HepG2 (cell line): Measurements from ENCODE around the gene TRMT1. TPM values are rescaled to one million over a fixed set of nuclear protein-coding genes. Genes with fewer than 3 reads are reported as not detected.

Experiments
- AGO1 ChIP-seq: fragments of 200-400 bp; formaldehyde crosslinking; IDR thresholded peaks from 2 replicates; pipeline ENCODE4 v1.6.1; 2017; ENCODE audit warnings: mild to moderate bottlenecking, low read depth, low read length, moderate library complexity; ENCODE audit not compliant: poor library complexity, severe bottlenecking
- AGO2 ChIP-seq: fragments of 200-400 bp; formaldehyde crosslinking; optimal IDR thresholded peaks from 2 replicates; pipeline ENCODE3; 2017; ENCODE audit warnings: mild to moderate bottlenecking, low read depth, low read length, moderate library complexity
- CHCHD3 ChIP-seq: sonication (generic); formaldehyde crosslinking; IDR thresholded peaks from 2 replicates; pipeline ENCODE4 v1.8.0; 2022; ENCODE audit warnings: mild to moderate bottlenecking, missing genetic modification reagents, moderate library complexity
- ERF ChIP-seq: IDR thresholded peaks from 2 replicates; pipeline ENCODE4 v1.6.1; 2018; ENCODE audit warnings: missing biosample characterization, missing genetic modification reagents
- HNRNPL ChIP-seq: fragments of 200-400 bp; formaldehyde crosslinking; IDR thresholded peaks from 2 replicates; pipeline ENCODE4 v1.6.1; 2017; ENCODE audit warnings: mild to moderate bottlenecking, low read depth, low read length
- MEIS2 ChIP-seq: sonication (generic); formaldehyde crosslinking; IDR thresholded peaks from 2 replicates; pipeline ENCODE4 v1.9.0; 2021; ENCODE audit warnings: mild to moderate bottlenecking, missing genetic modification reagents
- MYPOP ChIP-seq: sonication (generic); formaldehyde crosslinking; IDR thresholded peaks from 2 replicates; pipeline ENCODE4 v1.8.1; 2023; ENCODE audit warnings: mild to moderate bottlenecking, moderate library complexity, missing genetic modification reagents
- PRDM15 ChIP-seq: sonication (generic); formaldehyde crosslinking; IDR thresholded peaks from 2 replicates; pipeline ENCODE4 v1.4.0; 2020; ENCODE audit warnings: missing genetic modification reagents
- PREB ChIP-seq: sonication (generic); formaldehyde crosslinking; IDR thresholded peaks from 2 replicates; pipeline ENCODE4 v1.4.0; 2020; ENCODE audit warnings: missing genetic modification reagents
- RFXAP ChIP-seq: sonication (generic); formaldehyde crosslinking; IDR thresholded peaks from 2 replicates; pipeline ENCODE4 v1.4.0; 2020; ENCODE audit warnings: missing genetic modification reagents, borderline replicate concordance
- ZNF512B ChIP-seq: sonication (generic); formaldehyde crosslinking; IDR thresholded peaks from 2 replicates; pipeline ENCODE4 v1.5.1; 2020; ENCODE audit warnings: missing genetic modification reagents, mild to moderate bottlenecking, borderline replicate concordance
- ZNF660 ChIP-seq: sonication (generic); formaldehyde crosslinking; IDR thresholded peaks from 2 replicates; pipeline ENCODE4 v1.5.1; 2020; ENCODE audit warnings: mild to moderate bottlenecking, low read depth, missing genetic modification reagents, borderline replicate concordance
- ZNF781 ChIP-seq: sonication (generic); formaldehyde crosslinking; IDR thresholded peaks from 2 replicates; pipeline ENCODE4 v1.5.1; 2020; ENCODE audit warnings: borderline replicate concordance, mild to moderate bottlenecking, missing genetic modification reagents; ENCODE audit errors: not compliant biosample characterization
- polyA plus RNA-seq, 8 experiments: library from polyadenylated mRNA; depleted of rRNA in 3 of 8; stranded (reverse) in 7 of 8; unstranded in 1 of 8; fragments of >200 nt; fragmentation: Illumina TruSeq in 4 of 8; extraction: Trizol in 4 of 8; gene quantifications; 2 replicates each; pipeline versions ENCODE4 v1.2.1 to v1.2.3, GENCODE V29; 2011 to 2016; ENCODE audit warnings: low read depth in 4 of 8, missing spikeins in 1 of 8, mixed read lengths in 1 of 8; ENCODE audit not compliant: insufficient read depth in 1 of 8
- total RNA-seq, 5 experiments: library from RNA; depleted of rRNA; stranded (reverse); fragments of >200 nt; fragmentation: Illumina TruSeq; extraction: Trizol; gene quantifications; 2 replicates each; pipeline ENCODE4 v1.2.3, GENCODE V29; 2016; ENCODE audit warnings: low read depth in 1 of 5
- TF ChIP-seq, protein P1 (sequence below): sonication (generic); formaldehyde crosslinking; IDR thresholded peaks from 2 replicates; pipeline ENCODE4 v1.8.0; 2022; ENCODE audit warnings: low read depth, missing genetic modification reagents

The TRMT1 gene
- total and polyA plus RNA-seq, 2 of the 13 experiments (the other 11 are each of a cell fraction or from before 2014, with no cell fraction given) = 35.5 to 44.1 TPM

GRCh38 chr19:13149628-13150186, 33.2 kb upstream of the TRMT1 start (continued):
- TF ChIP-seq ZNF512B (CRISPR knock-in tag) (no peak), ERF (no peak), MYPOP (CRISPR knock-in tag) (0 out of 2 replicates have a peak, but pooled peaks have one; percentile 7), PRDM15 (peak; percentile 94), ZNF781 (CRISPR knock-in tag) (peak; percentile 5), AGO1 (peak; percentile 19), RFXAP (CRISPR knock-in tag) (peak; percentile 5; the same call in 1 of the 2 replicates), ZNF660 (CRISPR knock-in tag) (no peak), CHCHD3 (CRISPR knock-in tag) (peak; percentile 87), MEIS2 (CRISPR knock-in tag) (peak; percentile 26; the same call in 1 of the 2 replicates), AGO2 (peak; percentile 31), PREB (CRISPR knock-in tag) (0 out of 2 replicates have a peak, but pooled peaks have one; percentile 40), HNRNPL (peak; percentile 85; the same call in 1 of the 2 replicates)
- TF ChIP-seq, protein P1, sequence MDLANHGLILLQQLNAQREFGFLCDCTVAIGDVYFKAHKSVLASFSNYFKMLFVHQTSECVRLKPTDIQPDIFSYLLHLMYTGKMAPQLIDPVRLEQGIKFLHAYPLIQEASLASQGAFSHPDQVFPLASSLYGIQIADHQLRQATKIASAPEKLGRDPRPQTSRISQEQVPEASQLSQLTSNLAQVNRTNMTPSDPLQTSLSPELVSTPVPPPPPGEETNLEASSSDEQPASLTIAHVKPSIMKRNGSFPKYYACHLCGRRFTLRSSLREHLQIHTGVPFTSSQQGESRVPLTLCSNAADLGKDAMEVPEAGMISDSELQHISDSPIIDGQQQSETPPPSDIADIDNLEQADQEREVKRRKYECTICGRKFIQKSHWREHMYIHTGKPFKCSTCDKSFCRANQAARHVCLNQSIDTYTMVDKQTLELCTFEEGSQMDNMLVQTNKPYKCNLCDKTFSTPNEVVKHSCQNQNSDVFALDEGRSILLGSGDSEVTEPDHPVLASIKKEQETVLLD (CRISPR knock-in tag) = no peak
